Ovary (tissue), 3 donors: ENCODE measurements around the gene BACH2.

Experiments used
- POLR2A ChIP-seq: fragments of 450-650 bp; IDR thresholded peaks from one replicate; pipeline ENCODE4 v1.6.1; 2017; ENCODE audit warnings: antibody characterized with exemption, mild to moderate bottlenecking, moderate library complexity
- TF ChIP-seq, protein P1 (sequence below), 3 donors: fragments of 450-650 bp in 2 of 3; fragments of 200-600 bp in 1 of 3; IDR thresholded peaks; one replicate each; pipeline versions ENCODE4 v1.5.1 to v1.8.0; 2016 to 2022; ENCODE audit warnings: antibody characterized with exemption in 3 of 3, mild to moderate bottlenecking in 1 of 3
- donor health status: DM: no; HTN: no; CAD: no.

DNA sequence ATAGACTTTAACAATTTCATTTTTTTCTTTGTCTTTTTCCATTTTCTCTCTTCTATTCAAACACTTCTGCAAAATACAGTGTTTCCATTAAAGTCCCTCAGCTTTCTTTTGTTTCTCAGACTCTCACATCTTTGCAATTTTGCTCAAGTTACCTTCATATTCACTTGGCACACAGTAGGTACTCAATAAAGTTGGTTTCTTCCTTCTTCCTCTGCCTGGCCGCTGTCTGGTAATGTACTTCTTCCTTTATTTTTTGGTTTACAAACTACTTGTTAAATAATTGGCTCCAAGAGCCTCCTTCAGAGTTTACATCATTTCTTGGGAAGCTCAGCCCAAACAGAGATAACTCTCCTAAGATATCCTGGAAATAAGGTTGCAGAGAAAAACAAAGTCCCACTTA lies 321.3 kb downstream of the BACH2 start:
- no peak for TF ChIP-seq POLR2A
- TF ChIP-seq, protein P1, sequence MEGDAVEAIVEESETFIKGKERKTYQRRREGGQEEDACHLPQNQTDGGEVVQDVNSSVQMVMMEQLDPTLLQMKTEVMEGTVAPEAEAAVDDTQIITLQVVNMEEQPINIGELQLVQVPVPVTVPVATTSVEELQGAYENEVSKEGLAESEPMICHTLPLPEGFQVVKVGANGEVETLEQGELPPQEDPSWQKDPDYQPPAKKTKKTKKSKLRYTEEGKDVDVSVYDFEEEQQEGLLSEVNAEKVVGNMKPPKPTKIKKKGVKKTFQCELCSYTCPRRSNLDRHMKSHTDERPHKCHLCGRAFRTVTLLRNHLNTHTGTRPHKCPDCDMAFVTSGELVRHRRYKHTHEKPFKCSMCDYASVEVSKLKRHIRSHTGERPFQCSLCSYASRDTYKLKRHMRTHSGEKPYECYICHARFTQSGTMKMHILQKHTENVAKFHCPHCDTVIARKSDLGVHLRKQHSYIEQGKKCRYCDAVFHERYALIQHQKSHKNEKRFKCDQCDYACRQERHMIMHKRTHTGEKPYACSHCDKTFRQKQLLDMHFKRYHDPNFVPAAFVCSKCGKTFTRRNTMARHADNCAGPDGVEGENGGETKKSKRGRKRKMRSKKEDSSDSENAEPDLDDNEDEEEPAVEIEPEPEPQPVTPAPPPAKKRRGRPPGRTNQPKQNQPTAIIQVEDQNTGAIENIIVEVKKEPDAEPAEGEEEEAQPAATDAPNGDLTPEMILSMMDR (IDR thresholded peaks at IDR 0.05) = no peak
